HG03097 (cell line): ENCODE data around the gene C1QTNF9.
"Not testable (repeated sequence)": the region's sequence is repeated elsewhere in the genome, so short reads cannot be mapped to it uniquely, and the experiment has no call there.

ENCODE experiments used
- ATAC-seq: cut with Tn5 transposase; IDR thresholded peaks from one replicate; pipeline ENCODE4 v1.9.1; 2021; ENCODE audit not compliant: unreplicated experiment, low FRiP score

C1QTNF9 gene

GRCh38 chr13:24319641-24320040, 10.3 kb downstream of the C1QTNF9 start:
- not testable (repeated sequence) for ATAC-seq

- ATAC-seq = not testable (repeated sequence)
Observed at GRCh38 chr13:24321416-24321815, 12.0 kb downstream of the C1QTNF9 start.

GRCh38 chr13:24322470-24322869, 13.1 kb downstream of the C1QTNF9 start:
- ATAC-seq = not testable (repeated sequence)

GRCh38 chr13:24323036-24323738, 13.8 kb downstream of the C1QTNF9 start:
- ATAC-seq = no peak

- ATAC-seq = no peak
Observed at GRCh38 chr13:24323739-24324075, 14.3 kb downstream of the C1QTNF9 start.

GRCh38 chr13:24327598-24327997, 18.2 kb downstream of the C1QTNF9 start:
- not testable (repeated sequence) for ATAC-seq

- no peak for ATAC-seq
Observed at GRCh38 chr13:24328145-24328544, 18.8 kb downstream of the C1QTNF9 start.

GRCh38 chr13:24338721-24339120, 29.3 kb downstream of the C1QTNF9 start:
- ATAC-seq = no peak

- no peak for ATAC-seq
Observed at GRCh38 chr13:24339937-24340607, 30.7 kb downstream of the C1QTNF9 start.

GRCh38 chr13:24340608-24340955, 31.2 kb downstream of the C1QTNF9 start:
- ATAC-seq = no peak

- ATAC-seq = no peak
Observed at GRCh38 chr13:24341439-24341838, 32.1 kb downstream of the C1QTNF9 start.

GRCh38 chr13:24348385-24348784, 39.0 kb downstream of the C1QTNF9 start:
- ATAC-seq = no peak

GRCh38 chr13:24348797-24349515, 39.6 kb downstream of the C1QTNF9 start:
- ATAC-seq = no peak

GRCh38 chr13:24349778-24350664, 40.6 kb downstream of the C1QTNF9 start:
- ATAC-seq = not testable (repeated sequence)

- no peak for ATAC-seq
Observed at GRCh38 chr13:24351423-24351822, 42.0 kb downstream of the C1QTNF9 start.

- ATAC-seq = no peak
Observed at GRCh38 chr13:24353736-24354135, 44.4 kb downstream of the C1QTNF9 start.

- ATAC-seq = no peak
Observed at GRCh38 chr13:24355103-24355502, 45.7 kb downstream of the C1QTNF9 start.

- ATAC-seq = no peak
Observed at GRCh38 chr13:24356270-24356669, 46.9 kb downstream of the C1QTNF9 start.

GRCh38 chr13:24356837-24357236, 47.5 kb downstream of the C1QTNF9 start:
- ATAC-seq = no peak

- ATAC-seq = no peak
Observed at GRCh38 chr13:24357756-24358155, 48.4 kb downstream of the C1QTNF9 start.

GRCh38 chr13:24358836-24359235, 49.5 kb downstream of the C1QTNF9 start:
- not testable (repeated sequence) for ATAC-seq
